GM08714 (cell line): ENCODE measurements around the gene TMEM53.

Experiments
- H3K4me3 ChIP-seq: fragments of 200-500 bp; sonication (Bioruptor generic); 2 replicates; pipeline ENCODE4 v1.5.1; 2014; ENCODE audit warnings: mild to moderate bottlenecking, low read length, inconsistent platforms
- ZNF274 ChIP-seq: IDR thresholded peaks from 2 replicates; pipeline ENCODE4 v1.6.1; 2012; ENCODE audit warnings: mild to moderate bottlenecking, low read depth, low read length

The TMEM53 gene

GRCh38 chr1:44628962-44629756 lies 45.1 kb downstream of the TMEM53 start:
- H3K4me3 ChIP-seq, result no peak overlapping the region
- TF ChIP-seq ZNF274, result no peak

- H3K4me3 ChIP-seq, result no peak overlapping the region
- no peak for TF ChIP-seq ZNF274
Measured at GRCh38 chr1:44625348-44625747, 48.9 kb downstream of the TMEM53 start.

GRCh38 chr1:44624268-44624901 lies 49.9 kb downstream of the TMEM53 start:
- TF ChIP-seq ZNF274, result no peak

GRCh38 chr1:44621841-44622286 lies 52.4 kb downstream of the TMEM53 start:
- H3K4me3 ChIP-seq, result no peak overlapping the region
- no peak for TF ChIP-seq ZNF274

More at GRCh38 chr1:44624268-44624901, 49.9 kb downstream of the TMEM53 start:
- no peak overlapping the region for H3K4me3 ChIP-seq

- no peak for TF ChIP-seq ZNF274
- no peak overlapping the region for H3K4me3 ChIP-seq
Measured at GRCh38 chr1:44620072-44620471, 54.2 kb downstream of the TMEM53 start.

GRCh38 chr1:44619261-44619900 lies 54.9 kb downstream of the TMEM53 start:
- no peak overlapping the region for H3K4me3 ChIP-seq

GRCh38 chr1:44617703-44618029 lies 56.6 kb downstream of the TMEM53 start:
- no peak overlapping the region for H3K4me3 ChIP-seq
- TF ChIP-seq ZNF274, result no peak

More at GRCh38 chr1:44619261-44619900, 54.9 kb downstream of the TMEM53 start:
- no peak for TF ChIP-seq ZNF274

GRCh38 chr1:44616991-44617702 lies 57.1 kb downstream of the TMEM53 start:
- H3K4me3 ChIP-seq, result no peak overlapping the region
- TF ChIP-seq ZNF274, result no peak

- H3K4me3 ChIP-seq, result no peak overlapping the region
- TF ChIP-seq ZNF274, result no peak
Measured at GRCh38 chr1:44616284-44616990, 57.8 kb downstream of the TMEM53 start.

GRCh38 chr1:44613941-44614340 lies 60.3 kb downstream of the TMEM53 start:
- TF ChIP-seq ZNF274, result no peak
- no peak overlapping the region for H3K4me3 ChIP-seq

GRCh38 chr1:44611866-44612265 lies 62.4 kb downstream of the TMEM53 start:
- no peak for TF ChIP-seq ZNF274
- H3K4me3 ChIP-seq, result no peak overlapping the region

- H3K4me3 ChIP-seq, result no peak overlapping the region
- TF ChIP-seq ZNF274, result no peak
Measured at GRCh38 chr1:44611419-44611818, 62.9 kb downstream of the TMEM53 start.

- H3K4me3 ChIP-seq, result no peak overlapping the region
- no peak for TF ChIP-seq ZNF274
Measured at GRCh38 chr1:44610527-44611148, 63.6 kb downstream of the TMEM53 start.
